K562 (cell line): ENCODE results near the gene ZMPSTE24.

Source experiments
- EP400 ChIP-seq: fragments of 450-650 bp; IDR thresholded peaks from 2 replicates; pipeline ENCODE4 v1.6.1; 2017; ENCODE audit warnings: antibody characterized with exemption, mild to moderate bottlenecking, moderate library complexity
- ZNF589 ChIP-seq: fragments of 200-800 bp; sonication (Bioruptor generic); IDR thresholded peaks from 2 replicates; pipeline ENCODE4 v1.6.1; 2016; ENCODE audit warnings: low read depth, missing genetic modification characterization, missing compliant biosample characterization
- TF ChIP-seq, protein P1 (sequence below), 3 experiments: IDR thresholded peaks in 2 of 3; conservative IDR thresholded peaks in 1 of 3; 2 replicates each; pipeline ENCODE4 v1.5.1; 2011 to 2012; ENCODE audit warnings: low read length in 3 of 3, mild to moderate bottlenecking in 3 of 3, control low read depth in 2 of 3, improper control_type of control experiment in 1 of 3, inconsistent platforms in 1 of 3, low read depth in 1 of 3, mixed read lengths in 1 of 3, moderate library complexity in 1 of 3; ENCODE audit not compliant: insufficient read depth in 2 of 3
- TF ChIP-seq, protein P2 (sequence below): sonication (generic); formaldehyde crosslinking; IDR thresholded peaks from 2 replicates; pipeline ENCODE4 v1.8.1; 2022; ENCODE audit warnings: missing genetic modification reagents

DNA sequence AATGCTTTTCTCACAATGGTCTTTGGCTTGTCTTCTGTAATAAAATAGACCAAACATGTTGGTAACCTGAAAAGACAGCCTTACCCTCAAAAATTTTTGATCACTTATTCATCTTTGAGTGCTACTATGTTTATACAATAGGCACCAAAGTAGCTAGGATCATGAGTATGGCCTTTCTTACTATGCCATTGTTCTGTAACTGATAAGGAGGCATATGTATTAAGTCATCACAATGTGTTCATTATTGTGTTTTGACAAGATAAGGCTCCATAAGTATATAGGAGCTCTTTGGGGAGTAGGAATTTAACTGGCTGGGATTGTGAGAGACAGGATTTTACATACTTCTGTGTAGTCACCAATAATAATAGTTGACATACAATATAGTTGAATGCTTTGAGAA lies 9.6 kb upstream of the ZMPSTE24 start:
- no peak for TF ChIP-seq ZNF589
- TF ChIP-seq, protein P1, sequence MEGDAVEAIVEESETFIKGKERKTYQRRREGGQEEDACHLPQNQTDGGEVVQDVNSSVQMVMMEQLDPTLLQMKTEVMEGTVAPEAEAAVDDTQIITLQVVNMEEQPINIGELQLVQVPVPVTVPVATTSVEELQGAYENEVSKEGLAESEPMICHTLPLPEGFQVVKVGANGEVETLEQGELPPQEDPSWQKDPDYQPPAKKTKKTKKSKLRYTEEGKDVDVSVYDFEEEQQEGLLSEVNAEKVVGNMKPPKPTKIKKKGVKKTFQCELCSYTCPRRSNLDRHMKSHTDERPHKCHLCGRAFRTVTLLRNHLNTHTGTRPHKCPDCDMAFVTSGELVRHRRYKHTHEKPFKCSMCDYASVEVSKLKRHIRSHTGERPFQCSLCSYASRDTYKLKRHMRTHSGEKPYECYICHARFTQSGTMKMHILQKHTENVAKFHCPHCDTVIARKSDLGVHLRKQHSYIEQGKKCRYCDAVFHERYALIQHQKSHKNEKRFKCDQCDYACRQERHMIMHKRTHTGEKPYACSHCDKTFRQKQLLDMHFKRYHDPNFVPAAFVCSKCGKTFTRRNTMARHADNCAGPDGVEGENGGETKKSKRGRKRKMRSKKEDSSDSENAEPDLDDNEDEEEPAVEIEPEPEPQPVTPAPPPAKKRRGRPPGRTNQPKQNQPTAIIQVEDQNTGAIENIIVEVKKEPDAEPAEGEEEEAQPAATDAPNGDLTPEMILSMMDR (IDR thresholded peaks at IDR 0.05 in 2 of 3, conservative IDR thresholded peaks at IDR 0.05 in 1 of 3; ENCODE audit: insufficient read depth in 2 of 3, low read depth in 1 of 3, low read length in 3 of 3) = no peak
- TF ChIP-seq, protein P2, sequence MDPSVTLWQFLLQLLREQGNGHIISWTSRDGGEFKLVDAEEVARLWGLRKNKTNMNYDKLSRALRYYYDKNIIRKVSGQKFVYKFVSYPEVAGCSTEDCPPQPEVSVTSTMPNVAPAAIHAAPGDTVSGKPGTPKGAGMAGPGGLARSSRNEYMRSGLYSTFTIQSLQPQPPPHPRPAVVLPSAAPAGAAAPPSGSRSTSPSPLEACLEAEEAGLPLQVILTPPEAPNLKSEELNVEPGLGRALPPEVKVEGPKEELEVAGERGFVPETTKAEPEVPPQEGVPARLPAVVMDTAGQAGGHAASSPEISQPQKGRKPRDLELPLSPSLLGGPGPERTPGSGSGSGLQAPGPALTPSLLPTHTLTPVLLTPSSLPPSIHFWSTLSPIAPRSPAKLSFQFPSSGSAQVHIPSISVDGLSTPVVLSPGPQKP (CRISPR knock-in tag) = no peak
- no peak for TF ChIP-seq EP400
